SK-N-DZ (cell line): ENCODE results near the gene DLX2.
"Not testable (repeated sequence)": the region's sequence is repeated elsewhere in the genome, so short reads cannot be mapped to it uniquely, and the experiment has no call there.

Experiments
- DNase-seq: peaks from one replicate; pipeline ENCODE4 v3.0.0-alpha.2; 2015; ENCODE audit warnings: low spot score

Gene DLX2

GRCh38 chr2:172083628-172084394 lies 18.9 kb downstream of the DLX2 start:
- no peak for DNase-seq

GRCh38 chr2:172082944-172083627 lies 19.6 kb downstream of the DLX2 start:
- no peak for DNase-seq

- DNase-seq = no peak
These were observed 20.4 kb downstream of the DLX2 start for GRCh38 chr2:172082105-172082943.

GRCh38 chr2:172081221-172082022 lies 21.3 kb downstream of the DLX2 start:
- no peak for DNase-seq

GRCh38 chr2:172080641-172081220 lies 22.0 kb downstream of the DLX2 start:
- no peak for DNase-seq

- no peak for DNase-seq
These were observed 22.7 kb downstream of the DLX2 start for GRCh38 chr2:172079838-172080640.

GRCh38 chr2:172079416-172079815 lies 23.3 kb downstream of the DLX2 start:
- DNase-seq = no peak

- no peak for DNase-seq
These were observed 28.4 kb downstream of the DLX2 start for GRCh38 chr2:172074254-172074653.

- no peak for DNase-seq
These were observed 29.2 kb downstream of the DLX2 start for GRCh38 chr2:172073518-172073917.

- no peak for DNase-seq
These were observed 30.0 kb downstream of the DLX2 start for GRCh38 chr2:172072706-172073105.

- DNase-seq = no peak
These were observed 30.4 kb downstream of the DLX2 start for GRCh38 chr2:172072303-172072702.

GRCh38 chr2:172070936-172071335 lies 31.8 kb downstream of the DLX2 start:
- DNase-seq = no peak

- not testable (repeated sequence) for DNase-seq
These were observed 34.8 kb downstream of the DLX2 start for GRCh38 chr2:172067905-172068304.

GRCh38 chr2:172066394-172066886 lies 36.3 kb downstream of the DLX2 start:
- peak; percentile 90 for DNase-seq

- no peak for DNase-seq
These were observed 37.6 kb downstream of the DLX2 start for GRCh38 chr2:172065111-172065510.

GRCh38 chr2:172063446-172063845 lies 39.3 kb downstream of the DLX2 start:
- DNase-seq = no peak

- no peak for DNase-seq
These were observed 40.2 kb downstream of the DLX2 start for GRCh38 chr2:172062402-172063004.

- DNase-seq = not testable (repeated sequence)
These were observed 42.6 kb downstream of the DLX2 start for GRCh38 chr2:172060118-172060517.

- DNase-seq = no peak
These were observed 44.0 kb downstream of the DLX2 start for GRCh38 chr2:172058660-172059059.

- DNase-seq = no peak
These were observed 46.4 kb downstream of the DLX2 start for GRCh38 chr2:172056293-172056692.
